SKM-1 treated with dmso at 0.1 percent for 144 hours (cell line): ENCODE results near the gene ARHGAP10.

Experiments
- DNase-seq: peaks from one replicate; lab custom pipeline; 2025; ENCODE audit not compliant: unreplicated experiment; lab: John Stamatoyannopoulos, UW

Gene ARHGAP10

DNA sequence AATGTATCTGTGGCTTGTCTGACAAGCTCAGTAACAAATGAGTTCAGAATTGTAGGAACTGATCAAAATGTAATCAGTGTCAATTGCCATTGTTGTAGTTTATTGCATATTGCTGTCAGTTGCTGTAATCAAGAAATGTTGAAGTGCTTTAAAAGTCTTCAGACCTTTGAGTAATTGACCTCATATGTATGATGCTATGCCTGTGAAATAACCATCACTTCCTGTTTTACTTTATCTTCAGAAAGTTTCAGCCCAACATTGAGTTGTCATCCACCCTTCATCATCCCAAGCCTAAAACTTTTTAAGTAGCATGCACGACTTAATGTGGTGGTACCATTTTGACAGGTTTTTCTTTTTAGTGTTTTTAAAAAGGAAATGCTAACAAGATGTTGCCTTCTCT is 212.4 kb downstream of the ARHGAP10 start:
- peak; percentile 11 for DNase-seq

- DNase-seq = no peak
Measured at GRCh38 chr4:147944670-147945260, 212.9 kb downstream of the ARHGAP10 start.

- no peak for DNase-seq
Measured at GRCh38 chr4:147948336-147948735, 216.4 kb downstream of the ARHGAP10 start.

- DNase-seq = no peak
Measured at GRCh38 chr4:147950261-147950660, 218.4 kb downstream of the ARHGAP10 start.

GRCh38 chr4:147950841-147951240 is 219.0 kb downstream of the ARHGAP10 start:
- DNase-seq = no peak

DNA sequence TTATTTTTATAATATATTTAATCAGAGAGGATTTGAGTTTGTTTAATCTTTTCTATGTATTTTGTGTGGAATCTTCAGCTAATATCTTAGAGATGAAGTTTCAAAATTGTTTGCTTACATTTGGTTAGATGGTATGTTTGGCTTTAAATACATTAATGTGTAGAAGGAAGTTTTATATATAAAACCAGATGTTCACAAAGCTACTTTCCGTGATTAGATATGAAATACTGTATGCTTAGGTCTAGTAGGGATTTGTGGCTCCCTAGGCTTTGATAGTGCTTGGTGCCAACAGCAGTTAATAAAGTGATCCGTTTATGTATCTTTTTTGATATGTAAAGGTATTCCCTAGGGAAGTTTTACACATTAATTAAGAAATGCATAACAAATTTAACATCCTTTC is 223.0 kb downstream of the ARHGAP10 start:
- no peak for DNase-seq

GRCh38 chr4:147955827-147956558 is 224.1 kb downstream of the ARHGAP10 start:
- DNase-seq = no peak

GRCh38 chr4:147957446-147957845 is 225.6 kb downstream of the ARHGAP10 start:
- DNase-seq = no peak

DNA sequence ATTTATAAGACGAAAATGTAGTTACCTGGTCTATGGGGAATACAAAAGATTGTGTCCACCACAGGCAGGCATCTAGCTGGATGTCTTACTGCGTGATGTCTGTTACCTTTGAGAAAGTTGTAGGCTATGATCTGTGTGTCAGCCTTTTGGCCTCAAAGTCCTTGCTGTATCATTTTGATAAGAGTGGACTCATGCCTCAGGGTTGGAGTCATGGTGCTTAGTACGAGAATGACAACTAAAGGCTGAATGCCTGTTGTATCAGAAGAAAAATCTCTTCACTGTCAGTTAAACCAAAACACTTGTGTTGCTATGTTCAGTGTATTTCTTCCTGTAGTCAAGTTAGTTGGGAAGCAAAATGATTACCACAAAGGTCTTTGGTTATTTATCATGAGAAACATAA is 226.2 kb downstream of the ARHGAP10 start:
- DNase-seq = no peak

GRCh38 chr4:147958489-147959065 is 226.7 kb downstream of the ARHGAP10 start:
- DNase-seq = no peak

- DNase-seq = no peak
Measured at GRCh38 chr4:147960971-147961370, 229.1 kb downstream of the ARHGAP10 start.

DNA sequence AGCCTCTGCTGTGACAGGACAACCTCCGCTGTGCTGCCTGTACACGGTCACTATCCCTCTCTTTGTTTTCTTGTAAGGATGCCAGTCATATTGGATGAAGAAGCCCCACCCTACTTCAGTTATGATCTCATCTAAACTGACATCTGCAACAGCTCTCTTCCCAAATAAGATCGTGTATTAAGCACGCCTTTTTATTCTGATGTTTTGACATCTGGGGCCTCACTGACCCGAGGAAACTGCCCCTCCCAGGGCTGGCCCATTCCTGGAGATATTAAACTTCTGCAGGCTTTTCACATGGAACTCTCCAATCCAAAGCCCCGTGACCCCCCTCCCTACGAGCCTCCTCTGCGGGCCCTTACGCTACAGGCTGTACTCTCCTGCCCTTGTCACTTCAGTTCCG is 232.0 kb downstream of the ARHGAP10 start:
- no peak for DNase-seq

GRCh38 chr4:147964266-147964880 is 232.5 kb downstream of the ARHGAP10 start:
- DNase-seq = no peak

DNA sequence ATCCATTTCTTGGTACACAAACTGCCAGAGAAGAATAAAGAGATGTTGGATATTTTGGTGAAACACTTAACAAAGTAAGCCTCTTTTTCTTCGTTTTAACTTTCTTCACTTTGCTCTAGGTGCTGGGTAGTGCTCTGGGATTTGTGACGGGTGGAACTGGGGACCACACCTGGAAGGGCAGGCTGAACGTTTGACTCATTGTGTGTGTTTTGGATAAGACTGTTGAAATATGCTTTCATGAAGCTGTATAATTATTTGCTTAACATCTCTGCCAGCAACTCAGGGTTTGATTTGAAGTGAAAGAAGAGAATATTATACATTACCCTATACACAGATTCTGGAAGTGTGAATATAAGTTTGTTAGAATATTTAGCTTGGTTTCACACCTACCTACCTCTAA is 233.2 kb downstream of the ARHGAP10 start:
- DNase-seq = no peak

DNA sequence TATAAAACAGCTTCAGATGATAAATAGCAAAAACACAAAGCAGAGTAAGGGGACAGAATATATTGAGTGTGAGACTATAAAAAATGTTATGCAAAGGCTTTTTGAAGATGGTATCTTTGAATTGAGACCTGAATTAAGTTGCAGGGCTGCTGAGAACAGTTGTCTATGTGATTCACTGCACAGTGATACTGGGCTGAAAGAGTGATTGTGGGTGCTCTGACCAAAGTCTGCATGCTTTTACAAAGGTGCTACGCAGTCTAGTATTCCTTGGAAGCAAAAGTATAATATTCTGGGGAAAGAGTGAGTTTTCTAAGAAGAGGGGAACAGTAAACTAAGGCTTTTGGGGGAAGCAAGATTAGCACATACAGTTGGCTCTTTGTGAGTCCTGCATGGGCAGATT is 234.0 kb downstream of the ARHGAP10 start:
- DNase-seq = no peak

DNA sequence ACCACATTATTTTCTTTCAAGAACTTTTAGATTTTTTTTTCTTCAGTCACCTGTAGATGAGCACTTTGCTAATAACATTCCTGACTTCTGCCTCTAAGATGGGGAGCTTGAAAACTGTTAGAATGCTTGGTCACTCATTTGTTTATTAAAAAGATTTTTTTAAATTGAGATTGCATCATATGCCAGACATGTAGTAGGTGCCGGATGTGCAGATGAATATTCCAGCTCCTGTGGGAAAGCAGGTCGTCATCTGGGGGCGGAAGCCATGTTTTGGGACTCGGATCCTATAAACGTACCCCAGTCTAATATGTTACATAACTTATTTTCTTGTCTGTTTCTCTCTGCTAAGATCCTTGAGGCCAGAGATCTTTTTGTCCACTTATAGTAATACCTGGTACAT is 236.8 kb downstream of the ARHGAP10 start:
- no peak for DNase-seq

DNA sequence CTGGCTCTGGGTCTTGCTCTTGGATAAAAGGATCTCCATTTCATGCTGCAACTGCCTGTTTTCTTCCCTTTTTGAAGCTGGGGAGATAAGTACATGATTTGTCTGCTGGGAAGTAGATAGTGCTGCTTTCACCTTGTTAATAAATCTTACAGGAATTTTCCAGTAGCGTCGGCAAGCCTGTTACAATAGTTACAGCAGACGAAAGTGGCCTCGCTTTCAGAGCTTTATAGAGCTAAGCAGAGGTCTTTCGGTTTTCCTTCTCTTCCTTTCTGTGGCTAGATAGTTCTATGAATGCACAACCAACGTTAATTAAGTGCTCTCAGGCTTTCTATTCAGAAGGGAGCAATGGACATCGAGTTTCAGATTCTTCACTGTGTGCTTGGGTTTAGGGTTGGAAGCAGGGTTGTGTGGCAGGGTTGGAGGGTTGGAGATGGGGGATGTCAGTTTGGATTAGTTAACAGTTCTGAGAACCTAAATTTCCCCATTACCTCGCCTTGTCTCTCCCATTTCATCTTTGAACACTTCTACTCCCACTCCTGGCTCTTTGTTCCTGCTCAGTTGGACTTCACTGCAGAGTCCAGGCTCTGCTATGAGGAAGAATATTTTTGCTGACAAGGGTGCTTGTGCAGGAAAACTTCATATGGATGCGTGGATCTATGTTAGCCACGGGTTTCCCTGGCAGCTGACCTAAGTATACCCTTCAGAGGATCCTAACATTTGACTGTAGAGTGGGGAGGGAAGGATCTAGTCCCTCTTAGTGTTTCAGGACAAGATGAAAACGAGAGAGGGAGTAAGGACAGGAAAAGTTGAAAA is 237.9 kb downstream of the ARHGAP10 start:
- DNase-seq = no peak

GRCh38 chr4:147971116-147971515 is 239.2 kb downstream of the ARHGAP10 start:
- DNase-seq = no peak

DNA sequence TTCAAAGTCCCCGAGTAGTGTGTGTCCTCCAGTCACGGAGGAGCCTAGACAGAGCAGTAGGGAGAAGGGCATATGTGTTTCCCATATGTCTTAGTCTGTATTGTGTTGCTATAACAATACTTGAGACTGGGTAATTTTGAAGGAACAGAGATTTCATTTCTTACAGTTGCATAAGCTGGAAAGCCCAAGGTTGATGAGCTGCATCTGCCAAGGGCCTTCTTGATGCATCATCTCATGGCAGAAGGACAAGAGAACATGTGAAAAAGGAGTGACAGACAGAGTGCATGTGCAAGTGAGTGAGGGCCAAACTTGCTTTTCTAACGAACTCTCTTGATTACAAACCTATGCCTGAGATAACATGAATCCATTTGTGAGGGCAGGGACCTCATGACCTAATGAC is 243.4 kb downstream of the ARHGAP10 start:
- no peak for DNase-seq

DNA sequence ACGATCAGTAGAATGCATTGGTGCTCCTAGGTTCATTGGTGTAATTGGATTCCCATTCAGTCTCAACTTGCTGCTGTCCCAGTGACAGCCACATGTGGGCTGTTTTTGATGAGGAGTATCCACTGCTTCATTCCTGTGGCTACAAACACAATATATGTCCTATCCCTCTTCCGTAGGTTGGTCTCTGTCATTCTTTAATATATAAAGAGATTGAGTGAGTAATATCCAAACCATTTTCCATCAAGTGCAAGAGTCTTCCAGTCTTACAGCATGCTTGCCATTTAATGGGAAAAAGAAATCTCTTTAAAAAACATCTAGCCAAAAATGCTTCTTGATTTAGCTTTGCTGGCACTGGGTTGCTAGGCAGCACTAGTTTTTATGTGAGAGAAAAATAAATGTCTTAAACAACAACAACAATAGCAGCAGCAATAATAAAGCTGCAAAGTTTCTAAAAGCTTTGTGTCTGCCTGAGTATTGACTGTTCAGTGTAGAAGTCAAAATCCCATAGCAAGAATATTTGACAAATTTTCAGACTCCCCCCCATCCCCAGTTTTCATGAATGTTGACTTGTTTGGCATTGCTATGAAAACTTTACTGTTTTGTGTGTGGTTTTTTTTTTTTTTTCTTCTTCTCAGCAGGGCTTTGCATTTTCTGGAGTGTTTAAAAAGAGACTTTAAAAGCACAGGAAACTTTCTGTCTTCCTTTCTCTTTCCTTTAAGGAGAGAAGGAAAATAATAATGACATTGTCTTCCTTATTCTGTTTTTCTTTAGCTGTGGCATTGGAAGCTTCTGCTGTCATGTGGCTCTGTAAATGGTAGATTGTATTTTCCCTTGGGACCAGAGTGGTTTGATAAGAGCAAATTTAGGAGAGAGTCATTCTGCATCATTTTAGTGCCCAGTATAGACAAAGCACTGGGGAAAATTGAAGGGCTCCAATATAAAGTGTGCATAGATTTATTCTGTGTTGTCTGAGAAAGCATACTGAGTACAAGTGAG is 244.3 kb downstream of the ARHGAP10 start:
- DNase-seq = no peak
